NCI-H146 treated with DMSO at 0.1 percent for 48 hours (cell line): ENCODE data around the gene PRH1.

Source experiments
- DNase-seq: peaks from one replicate; lab custom pipeline; 2025; ENCODE audit not compliant: unreplicated experiment; lab: John Stamatoyannopoulos, UW

PRH1 gene

DNA sequence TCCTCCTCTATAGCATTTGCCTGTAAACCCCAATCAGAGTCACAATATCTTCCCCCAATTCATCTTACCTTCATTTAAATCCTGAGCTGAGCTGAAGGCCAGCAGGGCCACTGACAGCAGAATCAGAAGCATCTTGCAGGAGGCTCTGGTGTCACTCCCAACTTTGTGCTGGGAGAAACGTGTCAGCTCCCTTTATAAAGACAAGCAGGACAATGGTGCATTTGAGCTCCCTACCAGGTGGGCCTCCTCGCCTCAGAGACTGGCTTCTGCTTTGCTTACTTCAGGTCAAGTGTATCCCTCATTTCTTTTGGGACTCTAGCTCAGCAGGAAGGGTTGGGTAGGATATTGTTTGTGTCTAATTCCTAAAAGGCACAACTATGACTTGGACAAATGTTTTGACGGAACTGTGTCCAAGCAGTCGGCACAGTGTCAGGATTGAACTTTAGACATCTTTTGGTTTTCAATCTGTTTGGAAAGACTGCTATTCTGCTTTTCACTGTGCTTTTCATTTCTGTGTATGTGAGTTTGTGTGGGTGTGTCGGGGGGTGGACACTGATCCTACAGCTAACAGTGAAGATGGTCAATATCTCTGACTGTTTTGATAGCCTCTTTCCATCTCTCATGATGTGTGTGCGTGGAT lies at the start of gene PRH1:
TSS of gene PRH1 (minus strand) at position 170 of the 640 bp plus-strand sequence. CDS start at position 132, 38 bp downstream.
- DNase-seq: no peak

- DNase-seq: no peak
Measured at GRCh38 chr12:10928746-10929286, 44.8 kb upstream of the PRH1 start, which contains the start of gene PRH2. Gene PRH2 (plus strand): TSS chr12:10929236. CDS start chr12:10929274, 38 bp downstream.

- DNase-seq: no peak
Measured at GRCh38 chr12:10926269-10926668, 42.2 kb upstream of the PRH1 start.

DNA sequence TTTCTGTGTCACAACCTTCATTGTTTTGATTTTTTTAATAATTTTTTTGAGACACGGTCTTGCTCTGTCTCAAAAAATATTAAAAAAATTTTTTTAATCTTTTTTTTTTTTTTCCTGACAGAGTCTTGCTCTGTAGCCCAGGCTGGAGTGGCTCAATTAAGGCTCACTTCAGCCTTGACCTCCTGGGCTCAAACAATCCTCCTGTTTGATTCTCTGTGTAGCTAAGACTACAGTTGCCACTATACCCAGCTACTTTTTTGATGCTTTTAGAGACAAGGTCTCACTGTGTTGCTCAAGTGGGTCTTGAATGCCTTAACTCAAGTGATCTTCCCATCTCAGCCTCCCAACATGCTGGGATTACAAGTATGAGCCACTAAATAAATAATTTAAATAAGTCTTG lies 35.8 kb upstream of the PRH1 start:
- DNase-seq: no peak

DNA sequence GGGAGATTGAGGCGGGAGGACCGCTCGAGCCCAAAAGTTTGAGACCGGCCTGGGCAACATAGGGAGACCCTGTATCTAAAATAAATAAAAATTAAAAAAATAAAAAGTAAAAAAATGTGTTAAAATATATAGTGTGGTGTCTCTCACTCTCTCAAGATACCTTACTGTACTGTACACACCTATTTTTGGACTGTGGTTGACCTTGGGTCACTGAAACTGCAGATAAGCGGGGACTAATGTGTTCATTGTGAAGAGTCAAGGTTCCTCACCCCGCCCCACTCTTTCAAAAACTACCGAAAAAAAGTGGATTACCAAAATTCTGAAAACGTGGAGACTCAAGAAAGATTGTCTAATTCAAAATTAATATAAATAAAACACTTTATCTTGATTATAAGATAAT lies 26.3 kb upstream of the PRH1 start:
- DNase-seq: no peak

DNA sequence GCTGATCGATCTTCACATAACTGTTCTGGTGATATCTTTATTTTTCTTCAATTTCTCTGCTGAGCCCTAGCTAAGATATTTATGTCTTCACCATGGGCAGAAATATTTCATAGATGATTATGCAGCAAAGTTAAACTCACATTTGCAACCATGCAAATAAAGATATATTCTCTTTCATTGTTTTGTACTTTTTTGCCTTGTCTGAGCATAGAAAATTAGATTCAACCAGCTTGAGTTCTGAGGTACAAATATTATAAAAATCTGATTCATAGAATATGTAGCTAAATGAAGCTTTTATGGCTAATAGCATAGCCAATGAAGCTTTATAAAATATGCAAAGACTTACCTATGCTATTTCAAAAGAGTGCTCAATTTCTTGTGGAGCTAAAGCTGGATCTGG lies 25.4 kb upstream of the PRH1 start, which contains the start of gene TAS2R13:
TSS of gene TAS2R13 (minus strand) at position 101 of the 400 bp plus-strand sequence. CDS start 264 bp downstream, outside the sequence.
- no peak for DNase-seq

DNA sequence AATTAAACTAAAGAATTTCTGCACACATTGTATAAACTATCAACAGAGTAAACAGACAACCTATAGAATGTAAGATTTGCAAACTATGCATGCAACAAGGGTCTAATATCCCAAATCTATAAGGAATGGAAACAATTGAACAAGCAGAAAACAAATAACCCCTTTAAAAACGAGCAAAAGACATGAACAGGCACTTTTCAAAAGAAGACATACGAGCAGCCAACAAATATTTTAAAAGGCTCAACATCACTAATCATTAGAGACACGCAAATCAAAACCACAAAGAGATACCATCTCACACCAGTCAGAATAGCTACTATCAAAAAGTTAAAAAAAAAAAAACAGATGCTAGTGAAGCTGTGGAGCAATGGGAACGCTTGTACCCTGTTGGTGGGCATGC lies 20.6 kb upstream of the PRH1 start:
- DNase-seq: no peak

GRCh38 chr12:10901427-10901826 lies 17.4 kb upstream of the PRH1 start:
- no peak for DNase-seq

GRCh38 chr12:10900972-10901371 lies 16.9 kb upstream of the PRH1 start:
- no peak for DNase-seq

DNA sequence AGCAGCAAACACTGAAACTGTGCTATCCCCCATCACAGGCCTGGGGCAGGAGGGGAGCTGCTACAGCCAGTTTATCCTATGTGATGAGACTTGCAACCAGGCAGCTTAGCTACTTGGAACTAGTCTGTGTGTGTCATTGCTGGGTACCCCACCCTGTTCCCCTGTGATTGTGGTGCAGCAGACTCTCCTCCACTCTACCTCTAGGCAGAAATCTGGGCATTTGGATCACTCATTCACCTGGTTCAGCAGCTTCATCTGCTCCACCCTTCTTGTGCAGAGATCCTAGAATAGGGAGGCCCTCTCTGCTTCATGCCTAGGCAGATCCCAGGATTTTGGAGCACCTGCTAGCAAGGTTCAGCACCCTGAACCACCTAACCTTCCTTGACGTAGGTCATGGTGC lies 16.5 kb upstream of the PRH1 start:
- DNase-seq: no peak

GRCh38 chr12:10896854-10897253 lies 12.8 kb upstream of the PRH1 start:
- DNase-seq: no peak

- no peak for DNase-seq
Measured at GRCh38 chr12:10891937-10892336, 7.9 kb upstream of the PRH1 start.

- DNase-seq: no peak
Measured at GRCh38 chr12:10889226-10889625, 5.2 kb upstream of the PRH1 start.

GRCh38 chr12:10873378-10873777 lies 10.7 kb downstream of the PRH1 start:
- DNase-seq: no peak

GRCh38 chr12:10867381-10867780 lies 16.7 kb downstream of the PRH1 start:
- no peak for DNase-seq

DNA sequence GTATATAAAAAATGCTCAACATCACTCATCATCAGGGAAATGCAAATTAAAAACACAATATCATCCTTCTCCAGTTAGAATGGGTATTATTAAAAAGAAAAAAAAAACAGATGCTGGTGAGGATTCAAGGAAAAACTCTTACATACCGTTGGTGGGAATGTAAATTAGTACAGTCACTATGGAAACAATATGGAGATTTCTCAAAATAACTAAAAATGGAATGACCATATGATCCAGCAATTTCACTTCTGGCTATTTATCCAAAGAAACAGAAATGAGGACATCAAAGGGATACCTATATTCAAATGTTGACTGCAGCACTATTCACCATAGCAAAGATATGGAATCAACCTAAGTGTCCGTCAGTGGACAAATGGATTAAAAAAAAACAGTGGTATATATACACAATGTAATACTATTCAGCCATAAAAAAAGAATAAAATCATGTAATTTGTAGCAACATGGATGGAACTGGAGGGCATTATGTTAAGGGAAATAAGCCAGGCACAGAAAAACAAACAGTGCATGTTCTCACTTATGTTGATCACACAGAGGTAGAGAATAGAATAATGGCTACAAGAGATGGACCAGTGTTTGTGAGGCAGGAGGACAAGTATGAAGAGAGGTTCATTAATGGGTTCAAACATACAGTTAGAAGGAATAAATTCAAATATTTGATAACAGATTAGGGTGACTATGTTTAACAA lies 20.4 kb downstream of the PRH1 start:
- DNase-seq: no peak

DNA sequence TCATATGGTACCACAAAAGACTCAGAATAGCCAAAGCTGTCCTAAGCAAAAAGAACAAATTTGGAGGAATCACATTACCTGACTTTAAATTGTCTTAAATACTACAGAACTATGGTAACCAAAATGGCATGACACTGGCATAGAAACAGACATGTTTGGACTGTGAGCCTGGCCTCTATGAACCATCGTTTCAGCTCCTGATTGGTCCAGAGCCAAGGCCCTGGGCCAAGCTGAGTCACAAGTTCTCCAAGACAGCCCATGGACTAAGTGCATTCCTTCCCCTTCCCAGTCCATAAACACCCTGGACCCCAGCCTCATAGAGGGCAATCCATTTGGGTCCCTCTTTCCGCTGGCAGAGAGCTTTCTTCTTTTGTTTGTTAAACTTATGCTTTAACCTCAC lies 22.7 kb downstream of the PRH1 start:
- no peak for DNase-seq

DNA sequence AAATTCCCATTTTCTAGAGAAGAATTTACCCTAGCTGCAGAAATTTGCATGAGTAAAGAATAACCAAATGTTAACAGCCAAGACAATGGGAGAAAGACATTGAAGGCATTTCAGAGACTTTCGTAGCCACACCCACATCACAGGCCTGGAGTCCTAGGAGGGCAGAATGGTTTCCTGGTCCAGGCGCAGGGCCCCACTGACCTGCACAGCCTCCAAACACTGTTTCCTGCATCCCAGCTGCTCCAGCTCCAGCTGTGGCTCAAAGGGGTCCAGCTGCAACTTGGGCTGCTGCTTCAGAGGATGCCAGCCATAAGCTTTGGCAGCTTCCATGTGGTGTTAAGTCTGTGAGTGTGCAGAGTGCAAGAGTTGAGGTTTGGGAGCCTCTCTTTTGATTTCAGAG lies 28.2 kb downstream of the PRH1 start:
- DNase-seq: no peak

- DNase-seq: no peak
Measured at GRCh38 chr12:10853776-10854175, 30.3 kb downstream of the PRH1 start.

DNA sequence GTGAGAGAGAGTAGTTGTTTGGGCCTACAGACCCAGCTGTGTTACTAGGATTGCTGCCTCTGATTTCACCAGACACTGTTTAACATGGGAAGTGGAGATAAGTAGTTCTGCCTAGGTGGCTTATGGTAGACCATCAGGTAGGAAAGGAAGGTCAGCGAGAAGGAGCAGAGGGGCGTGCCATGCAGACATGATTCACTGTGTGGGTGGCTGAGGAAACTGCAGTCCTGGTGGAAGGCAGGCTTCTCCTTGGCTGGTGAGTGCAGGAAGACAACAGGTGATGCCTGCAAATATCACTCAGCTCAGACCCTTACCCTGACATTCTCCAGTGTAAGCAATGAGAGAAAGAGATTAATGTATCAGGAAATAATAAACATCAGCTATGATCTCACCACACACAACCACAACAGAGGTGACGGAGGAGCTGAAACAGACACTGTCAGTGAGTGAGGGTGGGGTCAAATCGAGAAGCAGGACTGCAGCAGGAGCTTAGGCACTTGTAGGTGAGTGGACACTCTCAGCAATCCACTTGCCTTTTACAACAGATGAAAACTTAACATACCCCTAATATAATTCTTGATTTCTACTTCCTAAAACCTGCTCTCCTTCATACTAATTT lies 32.7 kb downstream of the PRH1 start:
- no peak for DNase-seq

- no peak for DNase-seq
Measured at GRCh38 chr12:10849425-10849878, 34.6 kb downstream of the PRH1 start, which contains the start of gene PRR4. Gene PRR4 (minus strand): TSS chr12:10849475. CDS start chr12:10849437, 38 bp downstream.

- DNase-seq: no peak
Measured at GRCh38 chr12:10847744-10848143, 36.3 kb downstream of the PRH1 start.
